DMS 273 (cell line): ENCODE results near the gene NAV2.

Source experiments
- DNase-seq: peaks from one replicate; lab custom pipeline; 2025; ENCODE audit not compliant: unreplicated experiment; lab: John Stamatoyannopoulos, UW

The NAV2 gene

GRCh38 chr11:19827399-19828135 lies 114.9 kb downstream of the NAV2 start:
- peak; percentile 63 for DNase-seq

GRCh38 chr11:19828382-19829108 lies 115.9 kb downstream of the NAV2 start:
- no peak for DNase-seq

GRCh38 chr11:19829109-19829837 lies 116.6 kb downstream of the NAV2 start:
- no peak for DNase-seq

DNA sequence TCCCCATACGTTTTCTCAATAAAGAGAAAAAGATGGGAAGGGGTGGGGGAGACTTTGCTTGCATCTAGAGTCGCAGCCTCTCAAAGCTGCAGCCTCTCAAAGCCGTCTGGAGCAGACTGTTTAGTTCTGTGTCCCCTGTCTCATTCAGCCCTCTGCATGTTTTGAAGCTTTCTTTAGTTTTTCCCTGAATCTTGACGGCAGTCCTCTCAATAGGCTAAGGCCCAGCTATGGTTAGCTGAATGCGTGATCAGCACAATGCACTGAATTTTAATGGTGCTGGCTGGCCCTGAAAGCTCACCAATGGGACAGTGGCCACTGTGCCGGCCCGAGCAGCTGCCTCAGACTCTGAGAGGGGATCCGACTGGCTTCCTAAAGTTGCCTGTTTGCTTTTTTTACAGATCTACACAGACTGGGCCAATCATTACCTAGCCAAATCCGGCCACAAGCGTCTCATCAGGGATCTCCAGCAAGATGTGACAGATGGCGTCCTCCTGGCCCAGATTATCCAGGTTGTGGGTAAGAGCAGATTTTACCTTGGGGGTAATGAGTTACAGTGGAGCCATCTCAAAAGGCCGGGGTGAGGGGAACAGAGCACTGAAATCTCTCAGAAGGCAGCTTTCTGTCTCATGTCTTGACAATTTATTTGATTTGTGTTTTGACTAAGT lies 119.6 kb downstream of the NAV2 start:
- peak; percentile 49 for DNase-seq

- DNase-seq, result no peak
Measured at GRCh38 chr11:19832901-19833300, 120.3 kb downstream of the NAV2 start.

- no peak for DNase-seq
Measured at GRCh38 chr11:19834771-19835170, 122.1 kb downstream of the NAV2 start.

- no peak for DNase-seq
Measured at GRCh38 chr11:19836666-19837065, 124.0 kb downstream of the NAV2 start.

DNA sequence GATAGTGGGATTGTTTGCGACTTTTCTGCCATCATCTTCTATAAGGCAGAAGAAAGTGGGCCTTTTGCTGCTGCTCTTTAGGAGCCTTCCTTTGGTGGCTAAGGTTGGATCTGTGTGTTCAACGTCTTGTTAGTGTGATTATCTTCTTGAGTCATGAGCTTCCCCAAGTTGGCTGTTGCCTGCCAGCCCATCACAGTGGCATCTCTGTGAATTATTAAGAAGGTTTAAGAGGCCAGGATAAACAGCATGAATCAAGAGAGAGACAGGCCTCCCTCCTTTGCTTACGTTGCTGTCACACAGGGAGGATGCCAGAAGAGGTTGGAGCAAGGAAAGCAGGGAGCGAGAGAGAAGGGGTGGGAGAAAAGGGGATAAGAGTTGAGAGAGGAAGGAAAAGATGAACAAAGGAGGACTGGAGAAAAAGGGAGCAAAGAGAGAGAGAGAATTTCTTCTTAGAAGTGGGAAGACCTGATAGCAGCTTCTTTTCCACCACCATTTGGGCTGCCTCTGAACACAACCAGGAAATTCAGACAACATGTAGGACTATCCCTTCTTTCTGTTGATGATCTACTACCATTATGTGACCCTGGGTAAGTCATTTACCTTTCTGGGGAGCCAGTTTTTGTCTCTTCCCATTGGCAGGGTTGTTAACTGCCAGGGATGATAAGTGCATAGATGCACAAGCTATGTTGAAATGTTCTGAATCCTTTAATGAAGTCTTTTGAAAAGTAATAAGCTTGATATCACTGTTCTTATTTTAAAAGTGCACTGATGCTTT lies 126.5 kb downstream of the NAV2 start:
- no peak for DNase-seq

- no peak for DNase-seq
Measured at GRCh38 chr11:19840961-19841360, 128.3 kb downstream of the NAV2 start.

DNA sequence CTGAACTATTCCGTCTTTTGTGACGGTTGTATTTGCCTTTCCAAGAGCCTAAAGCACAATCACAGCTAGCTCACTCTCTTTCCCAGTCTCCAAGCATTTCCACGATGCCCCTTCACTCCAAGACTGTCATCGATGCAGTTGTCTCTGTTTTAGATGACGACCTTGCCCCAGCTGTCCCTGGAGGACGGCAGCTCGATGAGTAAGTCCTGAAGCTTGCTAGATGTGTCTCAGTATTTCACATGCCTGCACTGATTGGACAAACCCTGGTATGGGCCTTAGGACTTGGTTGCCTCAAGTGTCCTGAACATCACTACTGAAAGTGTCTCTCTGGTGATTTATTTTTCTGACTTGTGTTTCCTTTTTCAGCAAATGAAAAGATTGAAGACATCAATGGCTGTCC lies 129.9 kb downstream of the NAV2 start:
- DNase-seq, result no peak

- no peak for DNase-seq
Measured at GRCh38 chr11:19843079-19843478, 130.4 kb downstream of the NAV2 start.

DNA sequence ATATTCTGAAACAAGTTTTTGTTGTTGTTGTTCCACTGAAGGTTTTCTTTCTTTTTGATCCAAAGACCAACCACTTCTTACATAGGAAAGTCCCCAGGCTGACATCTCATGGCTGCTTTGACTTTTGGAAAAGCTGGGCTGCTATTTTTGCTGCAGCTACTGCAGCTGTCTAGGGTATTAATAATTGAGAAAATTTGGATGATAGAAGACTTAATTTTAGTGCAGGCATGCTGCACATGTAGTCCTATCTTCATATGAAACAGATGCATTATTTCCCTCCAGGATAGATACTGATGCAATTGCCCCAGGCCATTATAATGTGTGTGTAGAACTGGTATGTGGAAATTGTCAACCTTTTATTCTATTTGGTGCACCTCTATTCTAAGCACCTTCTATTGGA lies 131.4 kb downstream of the NAV2 start:
- no peak for DNase-seq

DNA sequence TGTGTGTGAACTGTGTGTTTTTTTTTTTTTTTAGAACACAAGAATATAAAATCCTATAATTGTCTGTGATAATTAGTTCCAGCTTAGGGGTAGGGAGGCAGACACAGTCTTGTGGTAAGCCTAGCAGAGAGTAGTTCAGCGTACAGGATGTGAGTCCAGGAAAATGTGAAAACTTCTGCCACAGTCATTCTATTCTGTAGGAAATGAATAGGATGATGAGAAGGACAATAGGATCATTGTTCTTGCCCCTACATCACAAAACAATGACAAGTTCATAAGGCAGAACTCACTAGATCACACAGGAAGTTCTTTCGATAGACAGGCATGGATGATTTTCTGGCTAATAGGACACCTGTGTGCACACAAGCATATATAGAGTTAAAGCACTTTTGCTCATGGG lies 132.2 kb downstream of the NAV2 start:
- no peak for DNase-seq

DNA sequence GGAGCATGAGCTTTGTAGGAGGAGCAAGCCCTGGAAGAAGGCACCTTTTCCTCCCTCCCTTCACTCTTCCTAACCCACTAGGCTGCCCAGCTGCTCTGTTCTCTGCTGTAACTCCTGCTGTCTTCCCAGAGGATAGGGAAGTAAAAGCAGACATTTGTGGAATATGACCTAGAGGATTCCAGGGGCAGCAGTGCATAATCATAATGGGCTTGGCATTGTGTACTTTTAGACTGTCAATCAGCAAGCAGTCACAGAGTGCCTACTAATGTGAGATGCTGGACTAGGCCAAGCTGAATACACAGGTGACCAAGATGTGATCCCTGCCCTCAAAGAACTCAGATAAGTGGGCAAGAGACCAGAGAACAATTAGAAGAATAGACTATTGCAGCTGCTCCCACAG lies 133.0 kb downstream of the NAV2 start:
- DNase-seq, result no peak

DNA sequence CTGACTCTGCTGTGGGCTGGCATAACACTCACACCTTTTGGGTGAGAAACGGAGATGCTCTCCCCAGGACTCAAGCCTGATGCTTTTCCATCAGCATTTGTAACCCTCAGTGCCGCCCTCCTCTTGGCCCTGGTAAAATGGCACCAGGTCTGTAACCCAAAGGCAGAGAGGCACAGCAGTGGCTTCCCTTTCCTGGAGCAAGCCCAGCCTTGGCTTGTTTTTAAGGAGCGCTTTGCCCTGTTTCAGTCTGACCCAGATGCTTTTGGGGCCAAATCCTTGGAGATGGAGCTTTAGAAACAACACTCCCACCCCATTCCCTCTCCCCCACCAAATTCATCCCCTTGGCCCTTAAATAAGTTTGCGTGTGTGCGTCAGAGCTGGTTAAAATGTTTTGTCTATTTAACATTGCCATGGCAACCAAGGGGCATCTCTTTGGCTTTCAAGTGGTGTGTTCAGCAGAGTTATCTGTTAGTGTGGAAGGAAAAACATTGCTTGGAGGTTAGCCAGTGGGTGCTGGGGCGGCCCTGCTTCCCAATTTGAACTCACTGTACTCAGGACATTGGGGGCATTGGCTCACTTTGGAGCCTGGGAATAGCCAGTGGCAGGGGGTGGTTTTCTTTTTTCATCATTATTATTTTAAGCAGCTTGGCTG lies 134.1 kb downstream of the NAV2 start:
- DNase-seq, result peak; percentile 7

DNA sequence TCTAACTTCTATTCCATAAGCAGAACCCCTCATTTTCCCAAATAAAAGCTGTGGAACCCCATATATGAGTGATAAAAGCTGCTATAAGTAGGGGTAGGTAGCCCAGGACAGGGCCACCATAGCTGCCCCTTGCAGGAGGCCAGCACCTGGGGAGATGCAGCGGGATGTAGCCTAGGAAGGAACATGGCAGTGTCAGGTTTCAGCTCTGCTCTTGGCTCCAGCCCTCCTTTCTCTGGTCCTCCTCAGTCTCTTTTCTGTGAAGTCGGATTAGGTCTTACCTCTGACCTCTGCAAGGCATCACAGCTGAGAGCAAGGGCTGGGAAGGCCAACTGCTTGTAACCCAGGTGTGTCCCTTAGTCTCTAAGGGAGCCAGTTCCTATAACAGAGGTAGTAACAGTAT lies 135.6 kb downstream of the NAV2 start:
- no peak for DNase-seq

GRCh38 chr11:19849107-19849789 lies 136.6 kb downstream of the NAV2 start:
- DNase-seq, result peak; percentile 65

GRCh38 chr11:19849947-19850593 lies 137.4 kb downstream of the NAV2 start:
- no peak for DNase-seq

GRCh38 chr11:19852288-19852687 lies 139.7 kb downstream of the NAV2 start:
- DNase-seq, result no peak
